Kidney (tissue), 14 donors: ENCODE measurements around the gene SCFD2. TPM values are rescaled to one million over a fixed set of nuclear protein-coding genes. Genes with fewer than 3 reads are reported as not detected.

Source experiments
- DNase-seq, 5 donors: peaks; one replicate each; pipeline ENCODE4 v3.0.0-alpha.2; 2013 to 2020
- FAIRE-seq: peaks from 2 replicates; lab custom pipeline; 2012; peaks lifted over from hg19 to GRCh38; lab: Jason Lieb, UNC
- H3K27ac ChIP-seq, 2 donors: one replicate each; pipeline ENCODE4 v1.7.0; 2013; ENCODE audit warnings: low read depth in 2 of 2, low read length in 2 of 2, inconsistent platforms in 1 of 2
- H3K27me3 ChIP-seq: one replicate; pipeline ENCODE4 v1.7.1; 2013; ENCODE audit warnings: low read length, inconsistent platforms; ENCODE audit not compliant: control insufficient read depth, insufficient read depth
- H3K36me3 ChIP-seq, 3 donors: one replicate each; pipeline versions ENCODE4 v1.7.0 to v1.7.1; 2013; ENCODE audit warnings: low read length in 3 of 3, control low read depth in 1 of 3, inconsistent platforms in 1 of 3; ENCODE audit not compliant: insufficient read depth in 3 of 3, control insufficient read depth in 2 of 3
- H3K4me1 ChIP-seq, 3 donors: one replicate each; pipeline versions ENCODE4 v1.7.0 to v1.7.1; 2013; ENCODE audit warnings: low read length in 3 of 3, inconsistent platforms in 1 of 3, low read depth in 1 of 3; ENCODE audit not compliant: control insufficient read depth in 2 of 3, insufficient read depth in 2 of 3
- H3K4me3 ChIP-seq, 3 donors: one replicate each; pipeline versions ENCODE4 v1.7.0 to v1.8.1; 2013; ENCODE audit warnings: low read length in 3 of 3, control low read depth in 1 of 3, inconsistent platforms in 1 of 3
- H3K9ac ChIP-seq, 3 donors: one replicate each; pipeline versions ENCODE4 v1.7.0 to v1.7.1; 2013; ENCODE audit warnings: low read length in 3 of 3, control low read depth in 1 of 3, inconsistent platforms in 1 of 3
- H3K9me3 ChIP-seq, 3 donors: one replicate each; pipeline versions ENCODE4 v1.7.0 to v1.7.1; 2013; ENCODE audit warnings: low read length in 3 of 3, control low read depth in 1 of 3, inconsistent platforms in 1 of 3; ENCODE audit not compliant: control insufficient read depth in 2 of 3, insufficient read depth in 1 of 3
- intact Hi-C: fragments of 100-400 bp; cut with DNase I; formaldehyde crosslinking; loops from one replicate; pipeline ENCODE4 v1.11.1; 2022
- polyA plus RNA-seq: library from polyadenylated mRNA; stranded (reverse); fragments of 350-450 nt; fragmentation: Illumina TruSeq; extraction: RNeasy Lipid Tissue Mini Kit (QIAGEN cat#74804); gene quantifications from one replicate; pipeline ENCODE4 v1.2.3, GENCODE V29; 2014; ENCODE audit warnings: low read depth, low replicate concordance; ENCODE audit not compliant: insufficient read depth
- total RNA-seq: library from RNA; stranded (reverse); fragmentation: NEBNext Ultra II Directional; extraction: Animal tissue kit (Norgen Biotek cat#: 25700); gene quantifications from one replicate; pipeline ENCODE4 v1.2.1, GENCODE V29; 2021
- TF ChIP-seq, protein P1 (sequence below): IDR thresholded peaks from 3 replicates; pipeline ENCODE4 v1.5.1; 2012; ENCODE audit warnings: mild to moderate bottlenecking, moderate library complexity, borderline replicate concordance; ENCODE audit not compliant: insufficient read depth; ENCODE audit errors: extremely low read depth
- donor health status: control.
- donor health status: control.
- donor health status: control.
- donor health status: control.
- donor health status: control.
- donor health status: DM: yes; HTN: yes; CAD: no.
- donor health status: Normal renal cell carcinoma (clear cell type).

The SCFD2 gene
- total and polyA plus RNA-seq, 2 donors from 2014 or later = 6.1 to 20.8 TPM

DNA sequence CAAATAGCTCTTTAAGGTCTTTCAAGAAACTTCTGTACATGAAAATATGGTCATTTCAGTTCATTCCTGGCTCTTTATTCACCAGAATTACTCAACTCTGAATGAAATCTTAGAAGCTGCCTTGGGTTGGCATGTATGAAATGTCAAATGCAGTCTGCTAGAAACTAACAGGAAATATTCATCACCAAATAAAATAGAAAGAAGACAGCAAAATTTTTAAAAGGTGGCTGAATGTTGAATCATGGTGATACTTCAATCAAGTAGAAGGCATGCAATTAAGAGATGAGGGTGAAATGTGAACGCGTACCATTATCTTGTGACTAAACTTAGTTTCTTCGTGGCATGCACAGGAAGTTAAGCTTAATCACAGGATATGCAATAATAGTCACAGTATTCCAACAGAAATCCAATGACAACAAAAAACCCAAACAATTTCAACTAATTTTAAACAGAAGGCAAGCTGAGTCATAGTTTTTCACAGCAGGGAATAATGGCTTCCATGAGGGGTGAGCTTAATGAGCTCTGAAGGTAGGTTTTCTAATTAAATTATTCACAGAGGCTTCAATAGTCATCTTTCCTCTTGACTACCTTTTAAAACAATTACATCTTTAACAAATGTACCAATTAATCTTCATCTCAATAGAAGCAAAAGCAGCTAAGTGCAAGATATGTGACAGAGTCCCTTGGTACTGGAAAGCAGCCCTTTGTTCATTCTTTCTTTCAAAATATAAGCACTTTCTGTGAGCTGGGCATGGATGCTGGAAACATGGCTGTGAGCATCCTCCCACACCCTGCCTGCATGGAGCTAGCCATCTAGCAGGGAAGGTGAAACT, 44.5 kb downstream of the SCFD2 start:
- Histone ChIP-seq H3K4me3 (no peak overlapping the region), H3K27me3 (no peaks in the 10 kb centered on the region), H3K36me3 (no peaks in the 10 kb centered on the region), H3K9me3 (no peaks in the 10 kb centered on the region), H3K9ac (no peak overlapping the region), H3K4me1 (peaks cover 0 to 4% (median 0%) of the 10 kb centered on the region in 3 donors), H3K27ac (peak overlapping the region in 1 of 2 donors; percentile 43)
- TF ChIP-seq, protein P1, sequence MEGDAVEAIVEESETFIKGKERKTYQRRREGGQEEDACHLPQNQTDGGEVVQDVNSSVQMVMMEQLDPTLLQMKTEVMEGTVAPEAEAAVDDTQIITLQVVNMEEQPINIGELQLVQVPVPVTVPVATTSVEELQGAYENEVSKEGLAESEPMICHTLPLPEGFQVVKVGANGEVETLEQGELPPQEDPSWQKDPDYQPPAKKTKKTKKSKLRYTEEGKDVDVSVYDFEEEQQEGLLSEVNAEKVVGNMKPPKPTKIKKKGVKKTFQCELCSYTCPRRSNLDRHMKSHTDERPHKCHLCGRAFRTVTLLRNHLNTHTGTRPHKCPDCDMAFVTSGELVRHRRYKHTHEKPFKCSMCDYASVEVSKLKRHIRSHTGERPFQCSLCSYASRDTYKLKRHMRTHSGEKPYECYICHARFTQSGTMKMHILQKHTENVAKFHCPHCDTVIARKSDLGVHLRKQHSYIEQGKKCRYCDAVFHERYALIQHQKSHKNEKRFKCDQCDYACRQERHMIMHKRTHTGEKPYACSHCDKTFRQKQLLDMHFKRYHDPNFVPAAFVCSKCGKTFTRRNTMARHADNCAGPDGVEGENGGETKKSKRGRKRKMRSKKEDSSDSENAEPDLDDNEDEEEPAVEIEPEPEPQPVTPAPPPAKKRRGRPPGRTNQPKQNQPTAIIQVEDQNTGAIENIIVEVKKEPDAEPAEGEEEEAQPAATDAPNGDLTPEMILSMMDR = no peak
- intact Hi-C loops = no loop called here
- FAIRE-seq (peak; percentile 53), DNase-seq (no peak)

DNA sequence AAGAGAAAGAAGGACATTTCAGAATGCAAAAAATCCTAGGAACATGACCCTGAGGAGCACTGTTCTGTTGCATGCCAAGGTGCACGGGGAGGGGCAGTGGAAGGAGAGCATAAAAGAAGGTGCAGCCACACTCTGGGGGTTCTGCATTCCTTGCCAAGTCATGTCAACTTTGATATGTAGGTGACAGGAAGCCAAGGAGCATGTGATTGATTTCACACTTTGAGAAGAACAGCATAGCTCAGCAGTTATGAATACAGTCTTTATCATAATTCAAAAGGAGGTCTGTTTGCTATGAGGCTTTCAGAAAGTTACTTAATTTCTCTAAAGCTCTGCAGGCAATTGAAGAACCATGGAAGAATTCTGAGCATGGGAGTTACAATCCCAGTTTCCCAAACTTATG, 50.6 kb downstream of the SCFD2 start:
- DNase-seq = no peak
- intact Hi-C loops = no loop called here
- TF ChIP-seq, protein P1 = no peak
- Histone ChIP-seq H3K36me3 (no peaks in the 10 kb centered on the region), H3K9ac (no peak overlapping the region), H3K4me1 (peaks cover 0 to 3% (median 0%) of the 10 kb centered on the region in 3 donors), H3K9me3 (no peaks in the 10 kb centered on the region), H3K27ac (no peak overlapping the region), H3K27me3 (no peaks in the 10 kb centered on the region), H3K4me3 (no peak overlapping the region)
- FAIRE-seq = no peak

DNA sequence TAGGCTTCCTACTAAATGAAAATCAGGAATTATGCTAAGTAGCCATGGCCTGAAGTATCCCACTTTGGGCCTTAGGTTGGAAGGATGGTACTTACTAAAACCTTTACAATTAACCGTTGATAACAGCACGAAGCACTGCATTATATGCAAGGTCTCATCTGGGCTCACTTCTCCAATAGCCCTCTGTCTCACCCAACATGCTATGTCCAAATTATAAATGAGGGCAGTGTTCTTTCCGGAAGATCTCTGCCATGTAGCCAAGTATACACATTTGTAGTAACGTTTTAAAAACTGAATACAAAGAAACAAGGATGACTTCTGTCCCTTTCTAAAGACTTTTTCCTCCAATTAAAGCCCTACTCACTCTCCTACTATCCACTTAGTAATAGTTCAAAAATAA, 51.6 kb downstream of the SCFD2 start:
- H3K4me1 ChIP-seq = peaks cover 0 to 3% (median 0%) of the 10 kb centered on the region in 3 donors
- no peak for DNase-seq
- H3K9ac ChIP-seq = no peak overlapping the region
- H3K27me3 ChIP-seq = no peaks in the 10 kb centered on the region
- intact Hi-C loops = no loop called here
- TF ChIP-seq, protein P1 = no peak
- FAIRE-seq = no peak
- H3K36me3 ChIP-seq = no peaks in the 10 kb centered on the region
- no peak overlapping the region for H3K4me3 ChIP-seq
- no peaks in the 10 kb centered on the region for H3K9me3 ChIP-seq
- no peak overlapping the region for H3K27ac ChIP-seq
